Lung microvascular endothelial cell (primary cell): Measurements from ENCODE around the gene CTNNA3. TPM values are rescaled to one million over a fixed set of nuclear protein-coding genes. Genes with fewer than 3 reads are reported as not detected.

Experiments used
- DNase-seq, 2 donors: peaks; one replicate each; pipeline versions ENCODE4 v3.0.0 to v3.0.0-alpha.2; 2010; ENCODE audit warnings: low read depth in 2 of 2
- total RNA-seq: library from RNA; depleted of rRNA; stranded (reverse); fragments of >200 nt; gene quantifications from 2 replicates; pipeline ENCODE4 v1.2.1, GENCODE V29; 2014

Gene CTNNA3
- total RNA-seq, 1 donor from 2014 or later: not detected

GRCh38 chr10:66767707-66768106, 928.3 kb downstream of the CTNNA3 start:
- DNase-seq: no peak

GRCh38 chr10:66762218-66762729, 933.7 kb downstream of the CTNNA3 start:
- no peak for DNase-seq

- no peak for DNase-seq
Observed at GRCh38 chr10:66760941-66761340, 935.1 kb downstream of the CTNNA3 start.

- no peak for DNase-seq
Observed at GRCh38 chr10:66755474-66755873, 940.5 kb downstream of the CTNNA3 start.

GRCh38 chr10:66752714-66753113, 943.3 kb downstream of the CTNNA3 start:
- no peak for DNase-seq

GRCh38 chr10:66748217-66748616, 947.8 kb downstream of the CTNNA3 start:
- DNase-seq: no peak

GRCh38 chr10:66747451-66747850, 948.5 kb downstream of the CTNNA3 start:
- DNase-seq: no peak

GRCh38 chr10:66746711-66747110, 949.3 kb downstream of the CTNNA3 start:
- no peak for DNase-seq

GRCh38 chr10:66746246-66746645, 949.7 kb downstream of the CTNNA3 start:
- no peak for DNase-seq

GRCh38 chr10:66744915-66745314, 951.1 kb downstream of the CTNNA3 start:
- DNase-seq: no peak

GRCh38 chr10:66737241-66737640, 958.8 kb downstream of the CTNNA3 start:
- no peak for DNase-seq

GRCh38 chr10:66723608-66724400, 972.2 kb downstream of the CTNNA3 start:
- DNase-seq: no peak

GRCh38 chr10:66719483-66719882, 976.5 kb downstream of the CTNNA3 start:
- no peak for DNase-seq

- DNase-seq: no peak
Observed at GRCh38 chr10:66717231-66717981, 978.6 kb downstream of the CTNNA3 start.

GRCh38 chr10:66714741-66715140, 981.3 kb downstream of the CTNNA3 start:
- no peak for DNase-seq

GRCh38 chr10:66713387-66713786, 982.6 kb downstream of the CTNNA3 start:
- no peak for DNase-seq

- no peak for DNase-seq
Observed at GRCh38 chr10:66698069-66698468, 997.9 kb downstream of the CTNNA3 start.

- DNase-seq: no peak
Observed at GRCh38 chr10:66695046-66695445, 1000.9 kb downstream of the CTNNA3 start.

GRCh38 chr10:66684581-66684980, 1011.4 kb downstream of the CTNNA3 start:
- no peak for DNase-seq

- DNase-seq: no peak
Observed at GRCh38 chr10:66680886-66681285, 1015.1 kb downstream of the CTNNA3 start.

- DNase-seq: no peak
Observed at GRCh38 chr10:66678521-66678920, 1017.5 kb downstream of the CTNNA3 start.

- DNase-seq: no peak
Observed at GRCh38 chr10:66673071-66673470, 1022.9 kb downstream of the CTNNA3 start.

GRCh38 chr10:66671562-66671961, 1024.4 kb downstream of the CTNNA3 start:
- no peak for DNase-seq
